B cell (primary cell): ENCODE measurements around the gene TMCC3.

Experiments used
- EZH2 ChIP-seq: IDR thresholded peaks from 2 replicates; pipeline ENCODE4 v1.6.1; 2012; ENCODE audit warnings: borderline replicate concordance, low read depth, mild to moderate bottlenecking, moderate library complexity, low read length; ENCODE audit not compliant: insufficient read depth, poor library complexity, severe bottlenecking
- TF ChIP-seq, protein P1 (sequence below): fragments of 200-600 bp; IDR thresholded peaks from one replicate; pipeline ENCODE4 v1.8.0; 2022; ENCODE audit warnings: antibody characterized with exemption, mild to moderate bottlenecking

DNA sequence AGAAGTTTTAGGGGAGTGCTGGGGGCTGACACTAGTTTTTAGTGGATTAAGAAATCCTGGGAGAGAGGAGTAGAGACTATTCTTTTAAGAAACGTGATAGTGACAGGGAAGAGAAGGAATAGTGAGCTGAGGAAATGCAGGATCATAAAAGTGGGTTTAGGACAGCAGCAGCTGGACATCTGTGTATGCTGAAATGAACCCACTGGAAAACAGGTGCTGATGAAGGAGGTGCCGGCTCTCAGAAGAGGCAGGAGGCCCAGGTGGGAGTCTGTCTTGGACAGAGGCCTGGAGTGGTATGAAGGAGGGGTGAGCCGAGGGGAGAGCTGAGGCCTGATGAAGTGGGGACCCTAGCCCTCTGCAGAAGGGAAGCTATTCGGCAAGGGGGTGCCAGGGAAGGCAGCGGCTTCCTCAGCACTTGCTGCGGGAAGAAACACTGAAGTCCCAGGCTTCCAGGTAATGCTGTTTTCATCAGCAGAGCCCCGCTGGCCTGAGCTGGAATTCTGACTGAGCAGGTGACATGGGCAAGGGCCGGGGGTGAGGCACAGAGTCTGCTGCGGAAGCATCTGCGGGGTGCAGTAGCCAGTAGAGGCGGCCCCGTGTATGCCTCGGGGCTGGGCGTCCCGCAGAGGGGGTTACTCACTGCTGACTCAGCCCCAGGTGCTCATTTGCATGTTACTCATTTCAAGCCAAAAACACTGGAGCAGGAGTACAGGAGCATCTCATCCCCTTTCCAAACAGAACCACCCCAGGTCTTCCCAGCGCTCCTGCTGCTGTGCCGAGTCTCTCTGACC is 89.7 kb downstream of the TMCC3 start:
- TF ChIP-seq, protein P1, sequence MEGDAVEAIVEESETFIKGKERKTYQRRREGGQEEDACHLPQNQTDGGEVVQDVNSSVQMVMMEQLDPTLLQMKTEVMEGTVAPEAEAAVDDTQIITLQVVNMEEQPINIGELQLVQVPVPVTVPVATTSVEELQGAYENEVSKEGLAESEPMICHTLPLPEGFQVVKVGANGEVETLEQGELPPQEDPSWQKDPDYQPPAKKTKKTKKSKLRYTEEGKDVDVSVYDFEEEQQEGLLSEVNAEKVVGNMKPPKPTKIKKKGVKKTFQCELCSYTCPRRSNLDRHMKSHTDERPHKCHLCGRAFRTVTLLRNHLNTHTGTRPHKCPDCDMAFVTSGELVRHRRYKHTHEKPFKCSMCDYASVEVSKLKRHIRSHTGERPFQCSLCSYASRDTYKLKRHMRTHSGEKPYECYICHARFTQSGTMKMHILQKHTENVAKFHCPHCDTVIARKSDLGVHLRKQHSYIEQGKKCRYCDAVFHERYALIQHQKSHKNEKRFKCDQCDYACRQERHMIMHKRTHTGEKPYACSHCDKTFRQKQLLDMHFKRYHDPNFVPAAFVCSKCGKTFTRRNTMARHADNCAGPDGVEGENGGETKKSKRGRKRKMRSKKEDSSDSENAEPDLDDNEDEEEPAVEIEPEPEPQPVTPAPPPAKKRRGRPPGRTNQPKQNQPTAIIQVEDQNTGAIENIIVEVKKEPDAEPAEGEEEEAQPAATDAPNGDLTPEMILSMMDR = no peak
- no peak for TF ChIP-seq EZH2
